Measurements from ENCODE around the gene PTH2R. TPM values are rescaled to one million over a fixed set of nuclear protein-coding genes. Genes with fewer than 3 reads are reported as not detected.
"Not testable (repeated sequence)": the region's sequence is repeated elsewhere in the genome, so short reads cannot be mapped to it uniquely, and the experiment has no call there.

PTH2R gene
- total RNA-seq, 2 experiments from 2014 or later = not detected

- CTCF ChIA-PET = no interaction called here
Measured at GRCh38 chr2:208511573-208511972, 105.0 kb downstream of the PTH2R start.

GRCh38 chr2:208515099-208515498, 108.5 kb downstream of the PTH2R start:
- no peak overlapping the region for H3K27ac Mint-ChIP-seq
- peaks cover 7% of the 10 kb centered on the region for H3K9me3 Mint-ChIP-seq
- CTCF ChIA-PET = no interaction called here
- Histone ChIP-seq H3K9me3 (ENCODE audit: control insufficient read depth in 1 of 2, insufficient read depth in 1 of 2, low read length in 2 of 2) (peaks cover 0 to 6% of the 10 kb centered on the region in 2 experiments), H3K4me1 (ENCODE audit: insufficient read depth, low read length) (no peaks in the 10 kb centered on the region), H3K27me3 (ENCODE audit: control insufficient read depth in 1 of 2, insufficient read depth in 2 of 2, low read length in 2 of 2) (peaks cover 0 to 3% of the 10 kb centered on the region in 2 experiments), H3K4me3 (ENCODE audit: low read length) (no peak overlapping the region), H3K36me3 (ENCODE audit: insufficient read depth, low read length) (no peaks in the 10 kb centered on the region), H3K27ac (ENCODE audit: low read depth in 1 of 2, low read length in 2 of 2) (no peak overlapping the region)
- no peaks in the 10 kb centered on the region for H3K4me1 Mint-ChIP-seq (ENCODE audit: low read depth)
- H3K4me3 Mint-ChIP-seq = no peak overlapping the region
- no peaks in the 10 kb centered on the region for H3K36me3 Mint-ChIP-seq (ENCODE audit: low read depth)
- DNase-seq (no peak), ATAC-seq (ENCODE audit: poor library complexity) (no peak)
- POLR2A ChIA-PET = no interaction called here
- H3K27me3 Mint-ChIP-seq = no peaks in the 10 kb centered on the region
- no peak for TF ChIP-seq CTCF (IDR thresholded peaks at IDR 0.05)
- intact Hi-C loops (cut with DNase I, micrococcal nuclease) = no loop called here

More at GRCh38 chr2:208511573-208511972, 105.0 kb downstream of the PTH2R start:
- H3K4me3 ChIP-seq (ENCODE audit: low read length) = no peak overlapping the region
- peaks cover 5 to 6% of the 10 kb centered on the region in 2 experiments for H3K9me3 ChIP-seq (ENCODE audit: control insufficient read depth in 1 of 2, insufficient read depth in 1 of 2, low read length in 2 of 2)
- no peaks in the 10 kb centered on the region for H3K4me1 ChIP-seq (ENCODE audit: insufficient read depth, low read length)
- DNase-seq (no peak), ATAC-seq (ENCODE audit: poor library complexity) (no peak)
- Mint-ChIP-seq H3K27me3 (no peaks in the 10 kb centered on the region), H3K36me3 (ENCODE audit: low read depth) (no peaks in the 10 kb centered on the region), H3K4me3 (no peak overlapping the region), H3K27ac (no peak overlapping the region), H3K9me3 (peaks cover 17% of the 10 kb centered on the region), H3K4me1 (ENCODE audit: low read depth) (no peaks in the 10 kb centered on the region)
- intact Hi-C loops (cut with DNase I, micrococcal nuclease) = no loop called here
- peaks cover 0 to 3% of the 10 kb centered on the region in 2 experiments for H3K27me3 ChIP-seq (ENCODE audit: control insufficient read depth in 1 of 2, insufficient read depth in 2 of 2, low read length in 2 of 2)
- H3K36me3 ChIP-seq (ENCODE audit: insufficient read depth, low read length) = no peaks in the 10 kb centered on the region
- POLR2A ChIA-PET = no interaction called here
- H3K27ac ChIP-seq (ENCODE audit: low read depth in 1 of 2, low read length in 2 of 2) = no peak overlapping the region
- TF ChIP-seq CTCF (IDR thresholded peaks at IDR 0.05) = no peak

GRCh38 chr2:208523069-208523468, 116.5 kb downstream of the PTH2R start:
- H3K27me3 ChIP-seq (ENCODE audit: control insufficient read depth in 1 of 2, insufficient read depth in 2 of 2, low read length in 2 of 2); H3K4me1 ChIP-seq (ENCODE audit: insufficient read depth, low read length); H3K4me1 Mint-ChIP-seq (ENCODE audit: low read depth); DNase-seq; H3K27ac Mint-ChIP-seq; H3K27me3 Mint-ChIP-seq; ATAC-seq (ENCODE audit: poor library complexity); intact Hi-C loops (cut with DNase I, micrococcal nuclease); POLR2A ChIA-PET; H3K4me3 Mint-ChIP-seq; H3K9me3 ChIP-seq (ENCODE audit: control insufficient read depth in 1 of 2, insufficient read depth in 1 of 2, low read length in 2 of 2); H3K4me3 ChIP-seq (ENCODE audit: low read length); CTCF ChIA-PET; H3K36me3 Mint-ChIP-seq (ENCODE audit: low read depth); H3K27ac ChIP-seq (ENCODE audit: low read depth in 1 of 2, low read length in 2 of 2); H3K36me3 ChIP-seq (ENCODE audit: insufficient read depth, low read length): not testable (repeated sequence)
- peaks cover 14% of the 10 kb centered on the region for H3K9me3 Mint-ChIP-seq

- intact Hi-C loops (cut with DNase I, micrococcal nuclease); CTCF ChIA-PET; DNase-seq; ATAC-seq (ENCODE audit: poor library complexity); H3K4me3 Mint-ChIP-seq; H3K36me3 ChIP-seq (ENCODE audit: insufficient read depth, low read length); H3K27me3 Mint-ChIP-seq; H3K4me1 Mint-ChIP-seq (ENCODE audit: low read depth); POLR2A ChIA-PET; H3K27me3 ChIP-seq (ENCODE audit: control insufficient read depth in 1 of 2, insufficient read depth in 2 of 2, low read length in 2 of 2); H3K4me1 ChIP-seq (ENCODE audit: insufficient read depth, low read length); H3K27ac ChIP-seq (ENCODE audit: low read depth in 1 of 2, low read length in 2 of 2); H3K4me3 ChIP-seq (ENCODE audit: low read length); H3K36me3 Mint-ChIP-seq (ENCODE audit: low read depth); H3K27ac Mint-ChIP-seq: not testable (repeated sequence)
- H3K9me3 ChIP-seq (ENCODE audit: control insufficient read depth in 1 of 2, insufficient read depth in 1 of 2, low read length in 2 of 2) = peaks cover 0 to 13% of the 10 kb centered on the region in 2 experiments
- H3K9me3 Mint-ChIP-seq = peaks cover 14% of the 10 kb centered on the region
Measured at GRCh38 chr2:208525165-208525564, 118.6 kb downstream of the PTH2R start.
